22Rv1 (cell line): Measurements from ENCODE around the gene BCAS2.

ENCODE experiments used
- H3K27ac ChIP-seq: fragments of 450-650 bp; 2 replicates; pipeline ENCODE4 v1.5.1; 2017
- ZFX ChIP-seq: fragments of 450-650 bp; IDR thresholded peaks from 2 replicates; pipeline ENCODE4 v1.6.1; 2017; ENCODE audit warnings: antibody characterized with exemption, borderline replicate concordance
- TF ChIP-seq, protein P1 (sequence below): fragments of 450-650 bp; IDR thresholded peaks from 2 replicates; pipeline ENCODE4 v1.5.1; 2017; ENCODE audit warnings: mild to moderate bottlenecking

BCAS2 gene

DNA sequence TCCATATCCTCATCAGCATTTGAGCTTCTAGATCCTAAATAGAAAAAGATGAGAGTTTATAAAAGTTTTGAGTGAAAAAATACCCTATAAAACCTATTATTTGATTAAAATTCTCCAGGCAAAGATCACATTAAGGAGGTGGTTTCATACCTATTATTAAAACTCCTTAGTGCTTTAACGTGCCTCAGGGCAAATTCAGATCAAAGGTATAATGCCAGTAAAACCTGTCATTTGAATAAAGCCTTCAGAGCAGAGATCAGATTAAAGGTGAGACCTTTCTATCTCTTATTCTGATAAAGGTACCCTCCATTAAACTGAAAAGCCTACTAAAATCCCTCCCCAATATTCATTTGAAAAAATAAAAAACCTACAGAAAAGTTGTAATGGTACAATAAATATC lies 36.1 kb downstream of the BCAS2 start:
- H3K27ac ChIP-seq: no peak overlapping the region
- TF ChIP-seq ZFX: no peak
- TF ChIP-seq, protein P1, sequence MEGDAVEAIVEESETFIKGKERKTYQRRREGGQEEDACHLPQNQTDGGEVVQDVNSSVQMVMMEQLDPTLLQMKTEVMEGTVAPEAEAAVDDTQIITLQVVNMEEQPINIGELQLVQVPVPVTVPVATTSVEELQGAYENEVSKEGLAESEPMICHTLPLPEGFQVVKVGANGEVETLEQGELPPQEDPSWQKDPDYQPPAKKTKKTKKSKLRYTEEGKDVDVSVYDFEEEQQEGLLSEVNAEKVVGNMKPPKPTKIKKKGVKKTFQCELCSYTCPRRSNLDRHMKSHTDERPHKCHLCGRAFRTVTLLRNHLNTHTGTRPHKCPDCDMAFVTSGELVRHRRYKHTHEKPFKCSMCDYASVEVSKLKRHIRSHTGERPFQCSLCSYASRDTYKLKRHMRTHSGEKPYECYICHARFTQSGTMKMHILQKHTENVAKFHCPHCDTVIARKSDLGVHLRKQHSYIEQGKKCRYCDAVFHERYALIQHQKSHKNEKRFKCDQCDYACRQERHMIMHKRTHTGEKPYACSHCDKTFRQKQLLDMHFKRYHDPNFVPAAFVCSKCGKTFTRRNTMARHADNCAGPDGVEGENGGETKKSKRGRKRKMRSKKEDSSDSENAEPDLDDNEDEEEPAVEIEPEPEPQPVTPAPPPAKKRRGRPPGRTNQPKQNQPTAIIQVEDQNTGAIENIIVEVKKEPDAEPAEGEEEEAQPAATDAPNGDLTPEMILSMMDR: no peak

DNA sequence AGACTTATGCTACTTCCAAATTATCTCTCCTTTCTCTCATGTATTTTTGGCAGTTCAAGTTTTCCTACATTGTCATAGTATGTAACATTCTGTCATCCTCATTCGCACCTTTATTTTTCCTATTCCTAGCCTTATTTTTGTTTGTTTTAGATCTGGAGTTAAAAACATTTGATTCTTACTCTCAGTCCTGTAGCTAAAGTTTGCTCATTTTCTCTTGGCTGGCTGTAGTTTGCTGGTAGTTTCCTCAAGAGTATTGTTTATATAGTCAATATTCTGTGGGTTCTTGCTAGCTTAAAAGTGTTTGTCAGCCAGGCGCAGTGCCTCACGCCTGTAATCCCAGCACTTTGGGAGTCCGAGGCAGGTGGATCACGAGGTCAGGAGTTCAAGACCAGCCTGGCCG lies 40.6 kb downstream of the BCAS2 start:
- H3K27ac ChIP-seq: no peak overlapping the region
- TF ChIP-seq, protein P1: no peak
- TF ChIP-seq ZFX: no peak

DNA sequence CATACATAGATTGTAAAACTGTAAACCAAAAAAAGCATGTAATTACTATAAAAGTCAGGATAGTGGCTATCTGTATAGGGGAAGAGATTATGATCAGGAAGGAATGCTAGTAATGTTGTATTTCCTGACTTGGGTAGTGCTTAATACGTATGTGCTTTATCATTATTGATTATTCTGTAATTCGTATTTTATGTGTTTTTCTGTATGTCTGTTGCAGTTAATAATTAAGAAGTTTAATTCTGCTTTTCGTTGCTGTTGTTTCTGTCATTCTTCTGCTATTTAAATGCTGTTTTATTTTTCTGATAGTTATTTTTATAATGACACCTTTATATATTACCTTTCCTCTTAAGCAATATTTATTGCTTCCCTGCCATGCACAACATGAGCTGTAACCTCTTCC lies 41.1 kb downstream of the BCAS2 start:
- H3K27ac ChIP-seq: no peak overlapping the region
- TF ChIP-seq, protein P1: no peak
- TF ChIP-seq ZFX: no peak

DNA sequence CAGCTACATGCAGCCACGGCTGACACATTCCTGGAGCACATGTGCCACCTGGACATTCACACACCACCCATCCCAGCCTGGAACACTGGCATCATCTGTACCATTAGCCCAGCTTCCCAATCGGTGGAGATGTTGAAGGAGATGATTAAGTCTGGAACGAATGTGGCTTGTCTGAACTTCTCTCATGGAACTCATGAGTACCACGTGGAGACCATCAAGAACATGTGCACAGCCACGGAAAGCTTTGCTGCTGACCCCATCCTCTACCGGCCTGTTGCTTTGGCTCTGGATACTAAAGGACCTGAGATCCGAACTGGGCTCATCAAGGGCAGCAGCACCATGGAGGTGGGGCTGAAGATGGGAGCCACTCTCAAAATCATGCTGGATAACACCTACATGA lies 45.4 kb downstream of the BCAS2 start:
- no peak for TF ChIP-seq ZFX
- TF ChIP-seq, protein P1: no peak
- no peak overlapping the region for H3K27ac ChIP-seq

DNA sequence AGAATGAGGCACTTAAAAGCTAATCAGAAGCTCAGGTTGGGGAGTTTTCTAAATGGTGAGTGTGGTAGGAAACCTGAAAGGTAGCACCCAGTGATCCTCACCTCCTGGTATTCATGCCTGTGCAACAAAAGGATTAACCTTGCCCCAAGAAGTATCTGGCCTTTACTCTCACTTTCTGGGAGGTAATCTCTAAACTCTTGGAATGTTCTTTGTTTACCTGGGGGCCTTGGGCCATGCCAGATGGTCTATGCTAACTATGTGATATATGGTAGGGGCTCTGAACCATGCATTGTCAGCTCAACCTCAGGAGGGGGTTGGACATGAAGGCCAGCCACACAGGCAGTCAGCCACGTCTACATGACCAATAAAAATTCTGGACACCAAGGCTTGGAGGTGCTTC lies 46.0 kb downstream of the BCAS2 start:
- no peak for TF ChIP-seq ZFX
- TF ChIP-seq, protein P1: no peak
- no peak overlapping the region for H3K27ac ChIP-seq

DNA sequence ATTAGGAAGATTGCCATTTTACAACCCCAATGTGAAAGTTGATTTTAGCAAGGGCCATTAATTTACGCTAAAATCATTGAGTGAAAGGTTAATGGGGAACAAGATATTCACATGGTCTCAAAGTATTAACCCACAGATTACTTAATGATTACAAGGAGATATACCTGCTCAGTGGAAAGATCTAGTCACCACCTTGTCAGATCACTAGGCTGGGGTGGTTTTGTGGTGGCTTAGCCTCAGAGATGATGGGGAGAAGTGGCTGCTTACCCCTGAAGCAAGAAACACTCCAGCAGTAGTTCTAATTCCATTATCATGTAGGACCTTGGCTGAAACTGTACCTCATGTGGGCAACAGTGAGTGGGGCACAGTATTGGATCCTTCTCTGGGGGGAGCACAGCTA lies 50.3 kb downstream of the BCAS2 start:
- TF ChIP-seq ZFX: no peak
- TF ChIP-seq, protein P1: no peak
- H3K27ac ChIP-seq: no peak overlapping the region

DNA sequence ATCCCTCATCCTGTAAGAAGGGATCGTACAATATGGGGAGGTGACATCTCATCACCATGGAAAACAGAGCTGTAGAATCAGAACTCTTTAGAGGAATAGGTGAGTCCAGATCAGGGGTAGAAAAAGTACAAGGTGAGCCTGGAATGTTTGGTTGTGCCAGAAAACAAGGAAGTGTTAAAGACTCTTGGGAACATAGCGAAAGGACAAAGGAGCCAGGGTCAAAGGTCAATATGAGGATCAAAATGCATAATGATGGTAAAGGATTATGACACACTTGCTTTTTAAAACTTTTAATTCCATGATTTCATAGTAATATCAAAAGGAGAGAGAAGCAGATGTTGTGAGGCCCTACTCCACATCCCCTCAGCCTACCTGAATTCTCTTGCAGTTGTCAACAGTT lies 51.2 kb downstream of the BCAS2 start:
- TF ChIP-seq, protein P1: no peak
- TF ChIP-seq ZFX: no peak
- H3K27ac ChIP-seq: no peak overlapping the region
